ENCODE measurements around the gene ACBD4. TPM values are rescaled to one million over a fixed set of nuclear protein-coding genes. Genes with fewer than 3 reads are reported as not detected.

The ACBD4 gene
- total RNA-seq, 1 experiment from 2014 or later: 9.7 TPM

DNA sequence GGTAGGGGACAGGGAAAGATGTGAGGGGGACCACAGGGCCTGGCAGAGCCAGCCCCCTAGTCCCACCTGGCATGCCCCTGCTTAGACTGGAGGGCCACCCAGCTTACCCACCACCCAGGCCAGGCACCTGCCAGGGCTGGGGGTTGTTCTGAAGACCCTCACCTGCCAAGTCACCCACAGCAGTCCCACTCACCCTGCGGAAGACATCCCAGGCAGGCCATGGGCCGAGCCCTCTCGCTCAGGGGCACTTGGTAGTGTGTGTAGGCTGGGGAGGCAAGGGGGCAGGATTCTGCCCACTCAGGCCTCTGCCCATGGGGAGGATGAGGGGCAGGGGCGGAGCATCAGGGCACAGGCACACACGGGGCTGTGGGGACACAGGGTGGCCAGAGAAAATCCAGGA is 7.2 kb upstream of the ACBD4 start:
- no peak overlapping the region for H2AFZ ChIP-seq (ENCODE audit: low read length)

More for the DNA sequence above, 7.2 kb upstream of the ACBD4 start:
- Histone ChIP-seq H3K79me1 (ENCODE audit: insufficient read depth, low read depth, low read length, poor library complexity, severe bottlenecking) (no peaks in the 10 kb centered on the region), H3K23me2 (ENCODE audit: insufficient read length, low read depth, low read length, poor library complexity, severe bottlenecking) (peaks cover 7% of the 10 kb centered on the region), H2BK120ac (ENCODE audit: low read depth, low read length, poor library complexity, severe bottlenecking) (no peak overlapping the region), H3K9ac (ENCODE audit: extremely low read depth, insufficient read length, low read length) (no peak overlapping the region), H3K27ac (ENCODE audit: insufficient read length, low read depth, low read length) (no peak overlapping the region), H4K20me1 (ENCODE audit: control insufficient read depth, insufficient read depth, insufficient read length) (no peaks in the 10 kb centered on the region), H3K18ac (ENCODE audit: insufficient read length, low read depth, low read length) (no peak overlapping the region), H2BK5ac (ENCODE audit: insufficient read length, low read length) (no peak overlapping the region), H3K56ac (ENCODE audit: insufficient read length, low read depth, low read length) (no peak overlapping the region), H3K23ac (ENCODE audit: insufficient read length, low read depth, low read length) (no peak overlapping the region), H3T11ph (ENCODE audit: low read length) (no peak overlapping the region), H3K4me1 (ENCODE audit: insufficient read depth, low read length) (no peaks in the 10 kb centered on the region; the same call in 1 of the 2 replicates), H3K14ac (ENCODE audit: insufficient read depth, low read length) (no peak overlapping the region), H2BK12ac (ENCODE audit: insufficient read length, low read depth, low read length) (peak overlapping the region; percentile 21), H3K4ac (ENCODE audit: low read depth, low read length) (no peak overlapping the region), H3K79me2 (ENCODE audit: insufficient read depth, low read length) (no peaks in the 10 kb centered on the region), H4K8ac (replicated peaks; ENCODE audit: insufficient read length, low read depth, low read length) (no peak overlapping the region), H4K5ac (ENCODE audit: insufficient read length, low read depth, low read length) (no peak overlapping the region), H3K9me3 (ENCODE audit: control insufficient read depth, low read depth, low read length) (no peaks in the 10 kb centered on the region), H3K27me3 (ENCODE audit: insufficient read depth, low read length) (no peaks in the 10 kb centered on the region), H2BK20ac (ENCODE audit: low read depth, low read length, poor library complexity, severe bottlenecking) (no peak overlapping the region), H3K4me2 (ENCODE audit: insufficient read depth, insufficient read length, low read length) (no peak overlapping the region), H2BK15ac (ENCODE audit: low read depth, low read length) (no peak overlapping the region), H2AK5ac (ENCODE audit: insufficient read length, low read length) (no peak overlapping the region), H4K91ac (ENCODE audit: insufficient read length, low read depth, low read length) (no peak overlapping the region)
- Mint-ChIP-seq H3K27me3 (ENCODE audit: low read depth) (no peaks in the 10 kb centered on the region; the same call in 1 of the 2 replicates), H3K9me3 (no peaks in the 10 kb centered on the region), H3K4me3 (no peak overlapping the region), H3K4me1 (peaks cover 32 to 37% of the 10 kb centered on the region in 2 experiments), H3K36me3 (ENCODE audit: insufficient read depth in 1 of 3, low read depth in 3 of 3) (no peaks in the 10 kb centered on the region; a peak in 1 of 7 replicates), H3K27ac (peak overlapping the region in 1 of 3 experiments; percentile 97; a peak in 2 of 7 replicates)
- TF ChIP-seq, protein P1, sequence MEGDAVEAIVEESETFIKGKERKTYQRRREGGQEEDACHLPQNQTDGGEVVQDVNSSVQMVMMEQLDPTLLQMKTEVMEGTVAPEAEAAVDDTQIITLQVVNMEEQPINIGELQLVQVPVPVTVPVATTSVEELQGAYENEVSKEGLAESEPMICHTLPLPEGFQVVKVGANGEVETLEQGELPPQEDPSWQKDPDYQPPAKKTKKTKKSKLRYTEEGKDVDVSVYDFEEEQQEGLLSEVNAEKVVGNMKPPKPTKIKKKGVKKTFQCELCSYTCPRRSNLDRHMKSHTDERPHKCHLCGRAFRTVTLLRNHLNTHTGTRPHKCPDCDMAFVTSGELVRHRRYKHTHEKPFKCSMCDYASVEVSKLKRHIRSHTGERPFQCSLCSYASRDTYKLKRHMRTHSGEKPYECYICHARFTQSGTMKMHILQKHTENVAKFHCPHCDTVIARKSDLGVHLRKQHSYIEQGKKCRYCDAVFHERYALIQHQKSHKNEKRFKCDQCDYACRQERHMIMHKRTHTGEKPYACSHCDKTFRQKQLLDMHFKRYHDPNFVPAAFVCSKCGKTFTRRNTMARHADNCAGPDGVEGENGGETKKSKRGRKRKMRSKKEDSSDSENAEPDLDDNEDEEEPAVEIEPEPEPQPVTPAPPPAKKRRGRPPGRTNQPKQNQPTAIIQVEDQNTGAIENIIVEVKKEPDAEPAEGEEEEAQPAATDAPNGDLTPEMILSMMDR (conservative IDR thresholded peaks at IDR 0.05): no peak
- no peak for DNase-seq
- no CpG with 5 or more reads among the region's 5 CpGs for WGBS (ENCODE audit: extremely low coverage, insufficient read length, low lambda C conversion rate)

Data from H9 (cell line).